GM12873 (cell line): ENCODE results near the gene EIF2A.

Experiments
- TF ChIP-seq, protein P1 (sequence below): IDR thresholded peaks from 2 replicates; pipeline ENCODE4 v1.5.1; 2012; ENCODE audit warnings: low read depth, mild to moderate bottlenecking, moderate library complexity, low read length, control low read depth; ENCODE audit not compliant: insufficient read depth; ENCODE audit errors: missing control alignments

EIF2A gene

DNA sequence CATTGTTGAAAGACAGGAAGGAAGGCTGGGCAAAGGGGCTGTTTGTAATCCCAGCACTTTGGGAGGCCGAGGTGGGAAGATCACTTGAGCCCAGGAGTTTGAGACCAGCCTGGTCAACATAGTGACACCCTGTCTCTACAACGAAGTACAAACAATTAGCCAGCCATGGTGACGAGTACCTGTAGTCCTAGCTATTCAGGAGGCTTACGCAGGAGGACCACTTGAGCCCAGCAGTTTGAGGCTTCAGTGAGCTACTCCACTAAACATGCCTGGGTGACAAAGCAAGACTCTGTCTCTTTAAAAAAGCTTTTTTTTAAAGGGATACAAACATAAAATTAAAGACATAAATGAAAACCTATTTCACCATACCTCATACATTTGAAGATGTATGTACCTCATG, 11.4 kb upstream of the EIF2A start:
- TF ChIP-seq, protein P1, sequence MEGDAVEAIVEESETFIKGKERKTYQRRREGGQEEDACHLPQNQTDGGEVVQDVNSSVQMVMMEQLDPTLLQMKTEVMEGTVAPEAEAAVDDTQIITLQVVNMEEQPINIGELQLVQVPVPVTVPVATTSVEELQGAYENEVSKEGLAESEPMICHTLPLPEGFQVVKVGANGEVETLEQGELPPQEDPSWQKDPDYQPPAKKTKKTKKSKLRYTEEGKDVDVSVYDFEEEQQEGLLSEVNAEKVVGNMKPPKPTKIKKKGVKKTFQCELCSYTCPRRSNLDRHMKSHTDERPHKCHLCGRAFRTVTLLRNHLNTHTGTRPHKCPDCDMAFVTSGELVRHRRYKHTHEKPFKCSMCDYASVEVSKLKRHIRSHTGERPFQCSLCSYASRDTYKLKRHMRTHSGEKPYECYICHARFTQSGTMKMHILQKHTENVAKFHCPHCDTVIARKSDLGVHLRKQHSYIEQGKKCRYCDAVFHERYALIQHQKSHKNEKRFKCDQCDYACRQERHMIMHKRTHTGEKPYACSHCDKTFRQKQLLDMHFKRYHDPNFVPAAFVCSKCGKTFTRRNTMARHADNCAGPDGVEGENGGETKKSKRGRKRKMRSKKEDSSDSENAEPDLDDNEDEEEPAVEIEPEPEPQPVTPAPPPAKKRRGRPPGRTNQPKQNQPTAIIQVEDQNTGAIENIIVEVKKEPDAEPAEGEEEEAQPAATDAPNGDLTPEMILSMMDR, result no peak

DNA sequence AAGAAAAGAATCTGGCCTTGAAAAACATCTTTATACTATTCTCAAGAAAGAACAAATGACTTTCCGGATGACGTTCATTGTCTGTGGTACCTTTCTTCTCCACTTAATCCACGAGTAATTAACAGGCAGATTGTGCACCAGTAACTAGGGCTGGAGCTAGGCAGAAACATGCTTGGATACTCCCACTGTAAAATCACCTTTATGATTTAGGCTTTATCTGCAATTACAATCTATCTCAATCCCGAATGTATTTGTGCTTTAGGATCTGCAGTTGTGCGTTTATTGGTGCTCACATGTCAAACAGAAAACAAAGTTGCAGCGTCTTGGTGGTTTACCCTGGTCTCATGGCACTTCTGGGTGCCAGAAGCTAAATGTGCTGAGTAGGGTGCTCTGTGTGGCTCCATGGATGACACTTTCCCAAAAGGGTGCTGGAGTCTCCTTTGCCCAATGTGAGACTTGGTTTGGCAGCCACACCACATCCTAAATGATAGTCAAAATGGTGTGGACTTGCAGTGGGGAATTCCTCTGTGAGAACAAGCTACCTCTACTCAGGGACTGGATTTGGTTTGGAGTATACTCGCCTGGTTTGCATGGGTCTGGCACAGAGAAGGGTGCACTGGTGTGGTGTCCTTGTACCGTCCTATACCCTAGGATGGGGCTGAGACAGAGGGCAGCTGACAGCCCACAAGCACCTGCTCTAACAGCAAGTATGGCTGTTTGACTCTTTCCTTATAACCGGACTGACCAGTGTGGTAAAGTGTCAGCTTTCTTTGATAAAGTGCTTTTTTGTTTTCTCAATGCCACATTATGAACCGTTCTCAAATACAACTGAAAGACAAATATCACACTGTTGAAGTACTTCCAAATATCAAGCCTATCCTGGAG, 8.0 kb upstream of the EIF2A start:
- TF ChIP-seq, protein P1, result no peak

DNA sequence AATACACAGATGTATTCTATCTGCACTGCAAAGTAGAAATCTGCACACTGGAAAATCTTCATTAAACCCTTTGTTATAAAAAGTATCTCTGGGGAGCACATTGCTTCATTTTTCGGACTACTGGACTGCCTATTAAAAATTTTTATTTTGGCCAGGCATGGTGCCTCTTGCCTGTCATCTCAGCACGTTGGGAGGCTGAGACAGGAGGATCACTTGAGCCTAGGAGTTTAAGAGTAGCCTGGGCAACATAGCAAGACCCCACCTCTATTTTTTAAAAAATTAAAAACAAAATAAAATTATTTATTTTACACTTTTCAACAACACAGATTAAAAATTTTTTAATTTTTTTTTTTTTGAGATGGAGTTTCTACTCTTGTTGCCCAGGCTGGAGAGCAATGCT, 6.3 kb upstream of the EIF2A start:
- TF ChIP-seq, protein P1, result no peak

DNA sequence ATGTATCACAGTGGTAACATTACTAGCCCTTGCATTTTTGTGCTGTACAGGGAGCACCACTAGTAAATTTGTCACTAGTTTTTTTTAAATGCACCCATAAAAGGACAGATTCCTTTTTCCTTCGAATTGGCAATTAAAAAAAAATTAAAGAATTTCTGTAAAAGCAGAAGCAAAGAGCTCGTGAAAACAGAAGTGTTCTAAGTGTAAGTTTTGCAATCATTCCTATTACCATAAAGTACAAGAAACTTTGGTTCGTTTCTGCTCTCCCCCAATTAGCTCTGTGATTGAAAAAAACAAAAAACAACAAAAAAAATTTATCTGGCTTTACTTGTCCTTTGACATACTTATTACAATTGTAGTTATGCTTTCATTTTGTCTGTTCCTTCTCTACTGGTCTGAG, 5.6 kb upstream of the EIF2A start:
- TF ChIP-seq, protein P1, result no peak

DNA sequence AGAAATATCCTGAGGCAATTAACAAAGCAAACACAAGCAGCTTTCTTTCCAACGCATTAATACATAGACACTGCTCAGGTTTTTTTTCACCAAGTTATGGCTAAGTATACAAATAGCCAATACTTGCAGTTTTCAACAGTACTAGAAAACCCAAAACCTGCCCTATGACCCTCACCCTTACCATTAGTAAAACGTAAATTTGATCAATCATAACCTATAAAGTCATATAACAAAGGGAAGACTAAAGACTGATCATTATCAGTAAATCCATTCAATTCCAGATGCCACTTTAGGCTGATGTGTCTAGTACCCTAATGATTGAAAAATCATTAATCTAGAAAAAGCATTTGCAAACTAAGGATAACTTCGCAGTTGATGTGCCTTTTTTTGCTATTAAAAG, 3.5 kb upstream of the EIF2A start:
- TF ChIP-seq, protein P1, result no peak

DNA sequence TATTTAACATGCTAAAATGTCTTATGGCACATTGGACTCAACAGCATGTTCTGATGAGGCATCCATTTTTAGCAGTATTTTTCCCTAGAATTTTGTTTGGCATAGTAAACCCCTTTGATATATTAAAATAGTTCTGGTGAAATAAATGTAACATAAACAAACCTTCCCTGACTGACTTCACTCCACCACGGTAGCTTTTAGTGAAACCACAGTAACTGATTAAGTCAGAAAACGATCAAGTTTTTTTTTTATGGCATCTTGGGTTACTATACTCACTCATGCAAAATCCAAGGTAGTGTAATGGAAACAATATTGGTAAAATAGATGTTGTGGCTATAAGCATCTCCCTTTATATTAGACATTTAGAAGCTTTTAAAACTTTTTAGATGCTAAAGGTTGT, 3.1 kb upstream of the EIF2A start:
- TF ChIP-seq, protein P1, result no peak

DNA sequence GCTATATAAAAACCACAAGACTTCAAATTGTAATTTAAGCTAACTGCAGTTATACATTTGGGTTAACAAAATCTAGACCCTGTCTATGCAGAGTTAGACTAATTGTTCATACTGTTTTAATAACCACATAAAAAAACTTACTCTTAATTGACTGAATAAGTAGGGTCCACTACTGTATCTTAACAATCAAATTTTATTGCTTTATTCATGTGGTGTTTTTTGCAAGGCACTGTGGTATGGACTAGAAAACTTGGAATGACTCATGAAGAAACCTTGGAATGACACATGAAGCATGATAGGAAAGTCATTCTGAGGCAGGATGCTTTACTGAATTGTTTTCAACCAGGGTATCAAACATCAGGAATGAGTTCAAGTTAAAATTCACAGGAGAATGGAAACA, 2.5 kb upstream of the EIF2A start:
- TF ChIP-seq, protein P1, result no peak
